GM20000 (cell line): Measurements from ENCODE around the gene IL17REL.
A peak's percentile ranks its signal among the peaks of the same experiment; 100 is the strongest.

Experiments
- DNase-seq: peaks from one replicate; pipeline ENCODE4 v3.0.0; 2012; ENCODE audit warnings: low spot score
- TF ChIP-seq, protein P1 (sequence below): IDR thresholded peaks from 2 replicates; pipeline ENCODE4 v1.5.1; 2012; ENCODE audit warnings: mild to moderate bottlenecking, control low read depth; ENCODE audit errors: extremely low read depth, missing control alignments

Gene IL17REL

DNA sequence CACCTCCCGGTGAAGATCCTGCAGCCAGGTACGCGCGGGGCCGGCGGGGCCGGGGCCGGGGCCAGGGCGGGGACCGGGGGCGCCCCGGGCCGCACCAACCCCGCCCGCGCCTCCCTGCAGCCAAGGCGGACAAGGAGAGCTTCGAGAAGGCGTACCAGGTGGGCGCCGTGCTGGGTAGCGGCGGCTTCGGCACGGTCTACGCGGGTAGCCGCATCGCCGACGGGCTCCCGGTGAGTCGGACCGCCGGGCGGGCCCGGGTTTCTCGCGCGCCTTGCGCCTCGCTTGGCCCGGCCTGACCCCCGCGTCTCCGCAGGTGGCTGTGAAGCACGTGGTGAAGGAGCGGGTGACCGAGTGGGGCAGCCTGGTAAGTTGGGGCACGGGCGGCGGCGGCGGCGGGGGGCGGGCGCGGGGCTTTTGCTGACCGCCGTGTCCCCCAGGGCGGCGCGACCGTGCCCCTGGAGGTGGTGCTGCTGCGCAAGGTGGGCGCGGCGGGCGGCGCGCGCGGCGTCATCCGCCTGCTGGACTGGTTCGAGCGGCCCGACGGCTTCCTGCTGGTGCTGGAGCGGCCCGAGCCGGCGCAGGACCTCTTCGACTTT is 51.5 kb downstream of the IL17REL start:
- DNase-seq, result peak; percentile 60
- TF ChIP-seq, protein P1, sequence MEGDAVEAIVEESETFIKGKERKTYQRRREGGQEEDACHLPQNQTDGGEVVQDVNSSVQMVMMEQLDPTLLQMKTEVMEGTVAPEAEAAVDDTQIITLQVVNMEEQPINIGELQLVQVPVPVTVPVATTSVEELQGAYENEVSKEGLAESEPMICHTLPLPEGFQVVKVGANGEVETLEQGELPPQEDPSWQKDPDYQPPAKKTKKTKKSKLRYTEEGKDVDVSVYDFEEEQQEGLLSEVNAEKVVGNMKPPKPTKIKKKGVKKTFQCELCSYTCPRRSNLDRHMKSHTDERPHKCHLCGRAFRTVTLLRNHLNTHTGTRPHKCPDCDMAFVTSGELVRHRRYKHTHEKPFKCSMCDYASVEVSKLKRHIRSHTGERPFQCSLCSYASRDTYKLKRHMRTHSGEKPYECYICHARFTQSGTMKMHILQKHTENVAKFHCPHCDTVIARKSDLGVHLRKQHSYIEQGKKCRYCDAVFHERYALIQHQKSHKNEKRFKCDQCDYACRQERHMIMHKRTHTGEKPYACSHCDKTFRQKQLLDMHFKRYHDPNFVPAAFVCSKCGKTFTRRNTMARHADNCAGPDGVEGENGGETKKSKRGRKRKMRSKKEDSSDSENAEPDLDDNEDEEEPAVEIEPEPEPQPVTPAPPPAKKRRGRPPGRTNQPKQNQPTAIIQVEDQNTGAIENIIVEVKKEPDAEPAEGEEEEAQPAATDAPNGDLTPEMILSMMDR, result no peak

- TF ChIP-seq, protein P1, result no peak
- DNase-seq, result peak; percentile 99
Observed at GRCh38 chr22:49960159-49961004, 52.2 kb downstream of the IL17REL start, which contains the start of gene PIM3. TSS of gene PIM3 (plus strand) at chr22:49960772. CDS start at chr22:49960948, 176 bp downstream.

- TF ChIP-seq, protein P1, result no peak
- no peak for DNase-seq
Observed at GRCh38 chr22:49959782-49960158, 52.8 kb downstream of the IL17REL start.

DNA sequence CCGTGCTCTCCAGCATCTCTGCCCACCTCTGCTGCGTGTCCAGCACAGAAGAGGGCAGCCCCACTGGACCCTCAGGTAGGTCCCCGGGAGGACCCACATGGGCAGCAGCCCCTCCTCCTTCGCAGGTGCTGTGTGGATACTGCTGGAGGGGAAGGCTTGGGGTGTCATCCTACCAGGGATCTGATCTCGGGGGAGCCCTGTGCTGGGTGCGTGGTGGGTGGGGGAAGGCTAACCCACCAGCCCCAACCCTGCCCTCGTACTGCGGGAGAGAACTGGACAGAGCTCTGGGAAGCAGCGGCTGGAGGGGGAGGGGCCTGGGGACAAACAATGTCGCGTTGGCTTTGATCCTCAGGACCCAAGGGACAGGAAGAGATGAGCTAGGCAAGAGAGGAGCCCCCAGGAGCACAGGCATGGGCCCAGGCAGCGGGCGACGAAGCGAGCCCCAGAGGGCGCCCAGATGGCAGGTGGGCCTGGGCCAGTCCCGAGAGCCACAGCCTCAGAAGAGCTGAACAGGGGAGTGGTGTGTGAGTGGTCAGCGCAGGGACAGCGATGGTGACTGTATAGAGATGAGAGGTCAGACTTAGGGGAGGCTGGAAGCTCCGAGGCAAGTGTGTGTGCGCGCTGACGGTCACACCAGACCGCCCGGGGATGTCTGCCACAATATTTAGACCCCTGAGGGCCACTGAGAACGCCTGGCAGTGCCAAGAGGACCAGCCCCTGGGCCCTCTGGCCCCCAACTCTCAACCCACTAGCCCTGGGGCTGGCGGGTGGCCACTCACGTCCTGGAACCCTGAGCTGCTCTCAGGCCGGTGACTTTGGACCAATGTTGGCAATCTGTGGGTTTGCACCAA is 53.4 kb downstream of the IL17REL start:
- TF ChIP-seq, protein P1, result no peak
- no peak for DNase-seq

GRCh38 chr22:49958366-49958921 is 54.1 kb downstream of the IL17REL start:
- TF ChIP-seq, protein P1, result no peak

DNA sequence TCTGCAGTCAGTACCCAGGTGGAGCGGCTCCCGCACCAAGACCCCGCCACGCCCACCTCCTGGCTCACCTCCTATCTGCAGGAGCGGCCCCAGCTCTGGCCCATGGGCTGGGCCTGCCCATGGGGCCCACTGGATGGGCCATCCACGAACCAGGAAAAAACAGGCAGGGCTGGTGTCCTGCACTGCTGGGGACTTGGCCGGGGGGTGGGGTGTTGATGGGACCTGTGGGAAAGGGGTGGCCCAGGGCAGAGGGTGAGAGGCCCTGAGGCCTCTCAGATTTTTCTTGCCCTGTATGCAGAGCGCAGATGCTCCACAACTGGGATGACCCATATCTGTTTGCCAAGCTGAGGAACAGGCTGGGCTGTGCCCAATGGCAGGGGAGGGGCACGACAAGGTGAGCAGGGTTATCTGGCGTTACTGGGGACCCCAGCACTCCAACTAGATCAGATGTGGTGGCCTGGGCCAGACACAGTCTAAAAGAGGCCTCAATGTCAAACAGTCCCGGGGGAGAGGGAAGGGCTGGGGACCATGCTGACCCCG is 54.7 kb downstream of the IL17REL start:
- TF ChIP-seq, protein P1, result no peak
- DNase-seq, result no peak

More at GRCh38 chr22:49958366-49958921, 54.1 kb downstream of the IL17REL start:
- no peak for DNase-seq
